Activated T-cell treated with anti-CD3 and anti-CD28 coated beads, Interleukin-2, amount 50 U/mL, for 4 hours (primary cell): Measurements from ENCODE around the gene CDC16. TPM values are rescaled to one million over a fixed set of nuclear protein-coding genes. Genes with fewer than 3 reads are reported as not detected.
"Not testable (repeated sequence)": the region's sequence is repeated elsewhere in the genome, so short reads cannot be mapped to it uniquely, and the experiment has no call there.

Source experiments
- ATAC-seq, 2 donors: fragments of 200-7000 bp; cut with Tn5 transposase; one replicate each; pipeline ENCODE4 v1.10.0; 2021
- DNase-seq: peaks from one replicate; pipeline ENCODE4 v3.0.0-alpha.2; 2020
- H3K27me3 Mint-ChIP-seq: one replicate; pipeline ENCODE4 v1.8.0; 2021; ENCODE audit warnings: low read depth, mixed read lengths
- H3K36me3 Mint-ChIP-seq: one replicate; pipeline ENCODE4 v1.8.0; 2022; ENCODE audit warnings: mixed read lengths; ENCODE audit not compliant: insufficient read depth
- H3K4me1 Mint-ChIP-seq: one replicate; pipeline ENCODE4 v1.8.0; 2021; ENCODE audit warnings: low read depth, mixed read lengths
- H3K4me3 Mint-ChIP-seq: one replicate; pipeline ENCODE4 v1.8.0; 2021; ENCODE audit warnings: mild to moderate bottlenecking, moderate library complexity, mixed read lengths
- H3K9me3 Mint-ChIP-seq: one replicate; pipeline ENCODE4 v1.8.0; 2021; ENCODE audit warnings: mixed read lengths
- total RNA-seq, 3 donors: library from RNA; stranded (reverse); gene quantifications; one replicate each; pipeline ENCODE4 v1.2.1, GENCODE V29; 2021

CDC16 gene
- total RNA-seq, 3 donors from 2014 or later, result 67.5 to 75.4 (median 69.8) TPM

DNA sequence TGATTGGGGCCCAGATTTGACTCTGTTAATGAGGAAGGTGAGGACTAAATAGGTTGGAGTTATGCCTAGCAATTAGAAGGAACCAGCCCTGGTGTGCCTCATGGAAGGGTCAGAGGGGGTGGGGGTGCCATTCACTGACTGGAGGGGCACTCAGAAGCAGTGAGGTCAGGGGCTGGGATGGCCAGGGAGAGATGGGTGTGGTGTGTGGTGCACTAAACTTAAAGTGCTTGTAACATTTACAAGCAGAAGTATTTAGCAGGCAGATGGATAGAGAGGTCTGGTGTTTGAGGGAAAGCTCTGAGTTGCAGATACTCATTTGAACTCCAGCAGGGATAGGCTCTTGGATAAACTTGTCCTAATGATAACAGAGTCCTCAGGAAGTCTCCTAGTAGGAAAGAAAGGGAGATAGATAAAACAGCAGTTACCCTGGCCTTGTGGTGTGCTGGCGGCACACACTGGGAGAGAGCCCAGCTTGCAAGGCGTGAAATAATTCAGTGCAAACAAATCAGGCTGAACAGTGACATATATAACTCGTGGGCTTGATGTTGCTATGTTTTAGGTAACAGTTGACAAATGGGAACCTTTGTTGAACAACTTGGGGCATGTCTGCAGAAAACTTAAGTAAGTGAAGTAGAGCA is 26.8 kb downstream of the CDC16 start:
- no peak for DNase-seq
- H3K4me1 Mint-ChIP-seq, result peaks cover 46% of the 10 kb centered on the region
- no peak for ATAC-seq
- H3K36me3 Mint-ChIP-seq, result peaks cover 56% of the 10 kb centered on the region
- H3K9me3 Mint-ChIP-seq, result no peaks in the 10 kb centered on the region
- H3K27me3 Mint-ChIP-seq, result no peaks in the 10 kb centered on the region
- no peak overlapping the region for H3K4me3 Mint-ChIP-seq

DNA sequence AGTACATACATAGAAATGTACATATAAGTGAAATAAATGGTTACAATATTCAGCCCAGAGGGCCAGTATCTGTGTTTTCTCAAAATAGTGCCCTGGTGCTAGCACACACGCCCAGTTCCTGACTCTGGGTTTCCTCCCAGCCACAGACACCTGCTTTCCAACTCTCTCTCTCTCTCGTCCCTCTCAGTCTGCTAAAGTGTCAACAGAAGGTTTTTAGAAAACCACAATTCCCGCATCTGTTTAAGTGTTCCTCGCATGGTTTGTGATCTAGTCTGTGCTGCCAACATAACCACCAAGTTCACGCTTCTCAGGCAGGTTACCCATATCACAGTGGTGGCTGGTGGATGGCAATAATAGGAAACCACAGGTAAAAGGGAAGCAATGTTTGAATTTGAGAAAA is 28.9 kb downstream of the CDC16 start:
- Mint-ChIP-seq H3K9me3 (no peaks in the 10 kb centered on the region), H3K4me1 (peaks cover 58% of the 10 kb centered on the region), H3K36me3 (peaks cover 57% of the 10 kb centered on the region), H3K4me3 (no peak overlapping the region), H3K27me3 (no peaks in the 10 kb centered on the region)
- DNase-seq (no peak), ATAC-seq (no peak)

DNA sequence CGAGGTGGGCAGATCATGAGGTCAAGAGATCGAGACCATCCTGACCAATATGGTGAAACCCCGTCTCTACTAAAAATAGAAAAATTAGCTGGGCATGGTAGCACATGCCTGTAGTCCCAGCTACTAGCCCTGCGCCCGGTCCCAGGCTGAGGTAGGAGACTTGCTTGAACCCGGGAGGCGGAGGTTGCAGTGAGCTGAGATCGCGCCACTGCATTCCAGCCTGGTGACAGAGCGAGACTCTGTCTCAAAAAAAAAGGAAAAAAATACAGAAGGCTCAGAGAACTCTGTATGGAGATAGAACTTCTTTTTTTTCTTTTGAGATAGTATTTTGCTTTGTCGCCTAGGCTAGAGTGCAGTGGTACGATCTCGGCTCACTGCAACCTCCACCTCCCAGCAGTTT is 29.6 kb downstream of the CDC16 start:
- not testable (repeated sequence) for H3K27me3 Mint-ChIP-seq, ATAC-seq
- H3K4me1 Mint-ChIP-seq, result peaks cover 64% of the 10 kb centered on the region

DNA sequence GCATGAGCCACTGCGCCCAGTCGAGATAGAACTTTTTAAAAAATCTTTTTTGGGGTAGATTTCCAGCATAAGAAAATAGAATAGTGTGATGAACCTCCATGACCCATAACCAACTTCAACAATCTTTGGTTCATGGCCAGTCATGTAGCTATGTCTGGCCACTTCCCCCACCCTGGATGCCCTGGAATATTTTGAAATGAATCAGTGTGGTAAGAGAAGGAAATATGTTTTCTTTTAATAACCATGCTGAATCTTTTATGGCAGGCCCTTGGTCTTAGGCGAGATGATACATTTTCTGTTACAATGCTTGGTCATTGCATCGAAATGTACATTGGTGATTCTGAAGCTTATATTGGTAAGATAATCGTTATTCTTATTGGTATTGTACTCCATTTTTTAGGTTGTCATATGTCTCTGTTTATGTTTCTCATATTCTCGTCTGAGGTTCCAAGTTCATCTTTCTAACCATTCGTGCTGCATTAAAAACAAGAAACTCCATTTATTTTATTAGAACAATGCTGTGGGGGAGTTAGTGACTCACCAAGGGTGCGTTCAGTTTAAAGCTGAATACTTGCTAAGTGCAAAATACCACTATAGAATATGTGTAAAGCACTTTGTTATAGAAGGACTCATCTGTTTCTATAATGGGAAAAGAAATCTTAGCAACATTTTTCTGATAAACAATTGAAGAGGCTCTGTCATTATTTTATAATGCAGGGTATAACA is 30.4 kb downstream of the CDC16 start:
- ATAC-seq (no peak), DNase-seq (no peak)
- Mint-ChIP-seq H3K4me3 (no peak overlapping the region), H3K4me1 (peaks cover 64% of the 10 kb centered on the region), H3K36me3 (peaks cover 55% of the 10 kb centered on the region), H3K9me3 (no peaks in the 10 kb centered on the region), H3K27me3 (no peaks in the 10 kb centered on the region)

More for the DNA sequence above, 29.6 kb downstream of the CDC16 start:
- not testable (repeated sequence) for H3K9me3 Mint-ChIP-seq, DNase-seq, H3K4me3 Mint-ChIP-seq
- H3K36me3 Mint-ChIP-seq, result peaks cover 60% of the 10 kb centered on the region

DNA sequence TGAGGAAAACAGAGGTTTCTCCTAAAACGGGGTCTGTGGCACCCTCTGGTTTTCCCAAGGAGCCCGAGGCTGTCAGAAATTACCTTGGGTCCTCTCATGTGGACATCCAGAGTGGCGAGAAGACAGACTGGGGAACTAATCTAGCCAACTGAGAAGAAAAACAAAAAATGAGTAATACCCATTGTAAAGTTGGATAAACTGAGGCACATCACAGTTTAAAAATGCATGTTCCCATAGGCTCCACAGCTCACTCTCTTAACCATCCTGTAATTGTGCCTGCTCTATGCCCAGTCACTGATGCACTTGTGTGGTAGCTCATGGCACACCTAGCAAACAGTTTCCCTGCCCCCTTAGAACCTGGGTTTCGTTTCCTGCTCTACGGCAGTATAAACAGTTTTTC is 31.5 kb downstream of the CDC16 start:
- Mint-ChIP-seq H3K4me3 (no peak overlapping the region), H3K27me3 (no peaks in the 10 kb centered on the region), H3K4me1 (peaks cover 58% of the 10 kb centered on the region), H3K9me3 (no peaks in the 10 kb centered on the region), H3K36me3 (peaks cover 46% of the 10 kb centered on the region)
- no peak for ATAC-seq
- DNase-seq, result no peak

DNA sequence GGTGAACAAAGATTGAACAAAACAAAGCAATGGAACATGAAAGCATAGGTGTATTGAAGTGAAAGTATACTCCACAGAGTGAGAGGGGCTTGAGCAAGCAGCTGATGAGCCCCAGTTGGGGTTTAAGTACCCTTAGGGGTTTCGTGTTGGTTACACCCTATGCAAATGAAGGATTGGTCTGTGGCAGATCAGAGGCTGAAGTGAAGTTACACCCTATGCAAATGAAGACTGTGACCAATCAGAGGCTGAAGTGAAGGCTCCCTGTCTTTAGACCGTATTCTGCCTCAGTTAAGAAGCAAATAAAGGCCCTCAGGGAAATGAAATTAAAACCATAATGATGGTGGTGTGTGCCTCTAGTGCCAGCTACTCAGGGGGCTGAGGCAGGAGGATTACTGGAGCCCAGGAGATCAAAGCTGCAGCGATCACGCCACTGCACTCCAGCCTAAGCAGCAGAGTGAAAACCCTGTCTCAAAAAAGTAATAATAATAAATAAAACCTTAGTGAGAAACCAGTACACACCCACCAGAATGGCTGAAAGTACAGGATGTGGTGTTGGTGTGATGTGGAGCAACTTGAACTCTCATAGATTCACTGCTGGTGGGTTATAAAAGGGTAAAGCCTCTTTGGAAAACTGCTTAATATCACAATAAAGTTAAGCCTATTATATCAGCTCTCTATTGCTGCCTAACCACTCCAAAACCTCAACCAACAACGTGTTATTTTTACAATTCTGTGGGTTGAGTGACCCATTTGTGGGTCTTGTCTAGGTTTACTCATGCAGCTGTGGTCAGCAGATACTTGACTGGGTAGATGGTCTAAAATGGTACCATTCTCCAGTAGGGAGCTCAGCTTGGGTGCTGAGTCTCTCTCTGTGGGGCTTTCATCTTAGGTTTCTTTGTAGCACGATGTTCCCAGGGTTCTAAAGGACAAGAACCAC is 33.9 kb downstream of the CDC16 start:
- peaks cover 35% of the 10 kb centered on the region for H3K4me1 Mint-ChIP-seq

DNA sequence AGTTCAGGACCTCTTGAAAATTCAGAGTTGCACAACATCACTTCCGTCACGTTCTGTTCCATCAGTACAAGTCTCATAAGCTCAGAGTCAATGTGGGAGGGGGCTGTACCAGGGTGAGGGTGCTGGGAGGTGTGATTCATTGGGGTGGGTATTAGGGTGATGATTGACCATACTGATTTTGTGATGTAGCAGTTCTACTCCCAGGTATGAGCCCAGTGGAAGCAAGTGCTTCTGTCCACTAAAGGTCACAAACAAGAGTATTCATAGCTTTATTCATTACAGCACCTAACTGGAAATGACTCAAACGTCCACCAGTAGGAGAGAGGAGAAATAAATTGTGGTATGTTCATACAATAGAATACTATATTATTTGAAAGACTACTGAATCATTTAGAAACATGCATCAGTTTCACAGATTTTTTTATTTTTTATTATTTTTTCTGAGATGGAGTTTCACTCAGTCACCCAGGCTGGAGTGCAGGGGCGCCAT is 34.6 kb downstream of the CDC16 start:
- no peak for DNase-seq
- no peak overlapping the region for H3K4me3 Mint-ChIP-seq
- peak; percentile 34 to 47 for ATAC-seq
- peaks cover 33% of the 10 kb centered on the region for H3K4me1 Mint-ChIP-seq
- no peaks in the 10 kb centered on the region for H3K9me3 Mint-ChIP-seq
- no peaks in the 10 kb centered on the region for H3K27me3 Mint-ChIP-seq
- H3K36me3 Mint-ChIP-seq, result peaks cover 39% of the 10 kb centered on the region

More for the DNA sequence above, 33.9 kb downstream of the CDC16 start:
- no peak for DNase-seq
- no peaks in the 10 kb centered on the region for H3K27me3 Mint-ChIP-seq
- ATAC-seq, result peak; percentile 34 to 60
- peak overlapping the region; percentile 42 for H3K4me3 Mint-ChIP-seq
- peaks cover 41% of the 10 kb centered on the region for H3K36me3 Mint-ChIP-seq
- H3K9me3 Mint-ChIP-seq, result no peaks in the 10 kb centered on the region

DNA sequence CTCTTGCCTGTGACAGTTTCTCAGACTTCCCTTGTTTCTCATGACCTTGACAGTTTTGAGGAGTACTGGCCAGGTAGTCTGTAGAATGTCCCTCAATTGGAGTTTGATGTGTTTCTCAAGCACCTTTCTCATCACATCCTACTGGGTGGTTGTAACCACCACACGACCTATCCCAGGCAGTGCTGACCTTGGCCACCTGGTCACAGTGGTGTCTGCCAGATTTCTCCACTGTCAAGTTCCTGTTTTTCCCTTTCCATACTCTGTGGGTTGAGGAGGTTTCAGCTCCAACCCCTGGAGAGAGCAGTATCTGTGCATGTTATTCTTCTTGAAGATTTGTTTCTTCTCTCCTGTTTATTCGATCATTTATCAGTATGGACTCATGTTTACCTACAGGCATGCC is 38.3 kb downstream of the CDC16 start:
- Mint-ChIP-seq H3K36me3 (peaks cover 45% of the 10 kb centered on the region), H3K9me3 (no peaks in the 10 kb centered on the region), H3K4me3 (no peak overlapping the region), H3K4me1 (peaks cover 18% of the 10 kb centered on the region), H3K27me3 (no peaks in the 10 kb centered on the region)
- no peak for DNase-seq
- ATAC-seq, result no peak

DNA sequence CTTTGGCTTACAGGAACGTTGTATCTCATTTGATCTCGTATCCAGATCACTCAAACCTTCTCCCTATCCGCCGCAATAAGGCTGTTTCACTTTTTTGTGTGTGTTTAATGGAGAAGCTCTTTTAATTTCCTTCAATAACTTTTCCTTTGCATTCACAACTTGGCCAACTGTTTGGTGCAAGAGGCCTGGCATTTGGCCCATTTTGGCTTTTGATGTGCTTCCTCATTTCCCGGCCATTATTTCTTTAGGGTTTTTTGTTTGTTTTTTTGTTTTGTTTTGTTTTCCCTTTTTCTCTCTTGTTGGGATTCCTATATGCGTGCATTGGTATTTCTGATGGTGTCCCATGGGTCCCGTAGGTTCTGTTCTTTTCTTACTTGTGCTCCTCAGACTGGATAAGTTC is 40.6 kb downstream of the CDC16 start:
- ATAC-seq (no peak), DNase-seq (no peak)
- no peaks in the 10 kb centered on the region for H3K27me3 Mint-ChIP-seq
- peaks cover 17% of the 10 kb centered on the region for H3K4me1 Mint-ChIP-seq
- H3K4me3 Mint-ChIP-seq, result no peak overlapping the region
- no peaks in the 10 kb centered on the region for H3K9me3 Mint-ChIP-seq
- H3K36me3 Mint-ChIP-seq, result peaks cover 33% of the 10 kb centered on the region

DNA sequence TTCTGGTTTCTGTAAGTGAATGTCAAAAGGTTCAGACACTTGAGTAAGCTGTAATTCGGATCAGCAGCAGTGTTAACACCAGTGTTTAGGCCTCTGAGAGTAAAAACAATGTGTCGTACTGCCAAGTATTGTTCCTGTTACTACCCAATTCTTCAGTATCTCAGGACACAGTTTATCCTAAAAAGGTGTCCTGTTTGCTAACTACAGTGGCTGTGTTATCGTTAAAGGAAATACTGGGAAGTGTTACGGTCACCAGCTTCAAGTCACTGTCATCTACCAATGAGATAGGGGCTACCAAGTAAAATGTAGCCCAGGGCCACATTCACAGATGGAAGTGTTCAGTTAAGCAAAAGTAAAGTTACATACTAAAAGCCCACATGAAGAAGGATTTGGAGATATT is 44.4 kb downstream of the CDC16 start:
- Mint-ChIP-seq H3K9me3 (no peaks in the 10 kb centered on the region), H3K27me3 (no peaks in the 10 kb centered on the region), H3K36me3 (peaks cover 24% of the 10 kb centered on the region), H3K4me3 (no peak overlapping the region), H3K4me1 (peaks cover 33% of the 10 kb centered on the region)
- no peak for ATAC-seq
- no peak for DNase-seq

DNA sequence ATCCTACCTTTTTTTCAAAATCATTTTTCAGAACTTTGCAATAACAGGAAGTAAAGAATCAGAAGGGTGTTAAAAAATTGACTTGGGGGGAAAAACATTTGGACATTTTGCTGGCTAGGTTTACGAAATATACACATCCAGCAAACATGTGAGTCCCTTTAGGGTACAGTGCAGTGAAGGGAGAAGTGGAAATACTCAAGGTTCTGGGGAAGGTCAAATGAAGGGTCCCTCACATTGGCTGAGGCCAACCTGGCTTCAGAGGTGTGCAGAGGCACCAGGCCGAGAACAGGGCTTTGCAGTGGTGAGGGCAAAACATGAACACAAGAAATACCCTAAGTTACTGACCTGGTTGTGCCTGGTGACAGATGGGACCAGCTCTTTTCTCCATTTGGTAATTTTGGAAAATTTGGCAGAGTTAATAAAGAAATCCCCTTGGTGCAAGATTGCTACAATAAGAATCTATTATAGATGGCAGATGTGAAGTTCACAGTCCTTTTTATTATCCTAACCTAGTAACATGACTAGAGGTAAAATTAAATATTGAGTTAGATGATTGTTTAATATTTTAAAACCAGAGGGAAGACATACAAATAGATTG is 45.2 kb downstream of the CDC16 start:
- no peak for DNase-seq
- Mint-ChIP-seq H3K9me3 (no peaks in the 10 kb centered on the region), H3K4me3 (peak overlapping the region; percentile 91), H3K36me3 (peaks cover 23% of the 10 kb centered on the region), H3K27me3 (no peaks in the 10 kb centered on the region), H3K4me1 (peaks cover 37% of the 10 kb centered on the region)
- ATAC-seq, result no peak

DNA sequence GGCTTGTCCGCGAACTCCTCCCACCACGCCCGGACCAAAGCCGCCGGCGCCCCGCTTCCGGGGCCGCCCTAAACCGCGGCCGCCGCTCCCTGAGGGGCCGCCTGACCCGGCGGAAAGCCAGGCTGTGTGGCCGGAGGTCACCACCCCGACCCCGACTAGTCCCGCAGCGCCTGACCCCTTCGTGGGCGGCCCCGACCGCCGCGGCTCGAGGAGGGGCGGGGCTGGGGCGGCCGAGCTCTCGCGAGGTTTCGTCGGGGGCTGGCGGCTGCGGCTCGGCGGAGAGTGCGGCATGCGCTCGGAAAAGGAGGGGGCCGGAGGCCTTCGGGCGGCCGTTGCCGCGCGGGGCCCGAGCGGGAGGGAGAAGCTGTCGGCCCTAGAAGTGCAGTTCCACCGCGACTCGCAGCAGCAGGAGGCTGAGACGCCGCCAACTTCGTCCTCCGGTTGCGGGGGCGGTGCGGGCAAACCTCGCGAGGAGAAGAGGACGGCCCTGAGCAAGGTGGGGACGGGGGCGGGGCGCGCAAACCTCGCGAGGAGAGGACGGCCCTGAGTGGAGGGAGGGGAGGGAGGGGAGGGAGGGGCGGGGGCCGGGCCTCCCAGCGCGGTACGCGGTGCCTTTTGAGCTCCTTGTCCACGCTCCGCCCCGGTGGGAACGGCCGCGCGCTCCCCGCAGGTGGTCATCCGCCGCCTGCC is 46.8 kb downstream of the CDC16 start, which contains the start of gene UPF3A:
UPF3A (plus strand) TSS at position 251 of the 690 bp plus-strand sequence; CDS start at position 290, 39 bp downstream.
- peaks cover 16% of the 10 kb centered on the region for H3K36me3 Mint-ChIP-seq
- peaks cover 47% of the 10 kb centered on the region for H3K4me1 Mint-ChIP-seq
- no peaks in the 10 kb centered on the region for H3K27me3 Mint-ChIP-seq
- ATAC-seq (peak; percentile 88 to 89), DNase-seq (peak; percentile 85)
- H3K9me3 Mint-ChIP-seq, result no peaks in the 10 kb centered on the region
- H3K4me3 Mint-ChIP-seq, result peak within 1 kb of the TSS; percentile 91

DNA sequence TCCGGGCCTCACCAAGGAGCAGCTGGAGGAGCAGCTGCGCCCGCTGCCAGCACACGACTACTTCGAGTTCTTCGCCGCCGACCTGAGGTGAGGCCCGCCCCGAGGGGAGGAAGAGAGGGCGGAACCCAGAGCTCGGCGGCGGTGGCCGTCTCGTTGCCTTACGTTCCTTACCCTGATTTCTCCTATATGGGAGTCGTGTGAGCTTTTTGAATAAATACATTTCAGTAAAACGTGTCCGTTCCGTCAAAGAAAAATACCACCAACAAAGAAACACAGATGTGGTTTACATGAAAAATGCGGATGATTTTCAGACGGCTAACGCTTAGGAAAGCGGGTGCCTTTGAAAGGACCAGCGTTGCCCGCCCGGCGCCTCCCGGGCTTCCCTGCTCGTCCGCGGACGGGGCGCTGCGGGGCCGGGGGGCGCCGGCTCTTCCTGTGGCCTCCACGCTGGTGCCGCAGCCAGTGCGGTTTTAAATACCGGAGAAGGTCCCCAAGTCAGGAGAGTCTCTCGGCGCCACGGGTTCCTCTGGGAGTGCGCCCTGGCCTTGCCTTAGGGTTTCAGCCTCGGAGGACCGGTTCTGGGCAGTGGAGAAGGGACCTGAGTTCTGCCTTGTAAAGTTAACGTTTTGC is 47.5 kb downstream of the CDC16 start:
- Mint-ChIP-seq H3K4me3 (peak overlapping the region; percentile 91), H3K4me1 (peaks cover 47% of the 10 kb centered on the region), H3K9me3 (no peaks in the 10 kb centered on the region), H3K27me3 (no peaks in the 10 kb centered on the region), H3K36me3 (peaks cover 23% of the 10 kb centered on the region)
- ATAC-seq (peak; percentile 72 to 75), DNase-seq (peak; percentile 62)
